Measurements from ENCODE around the gene DNAH2.

DNAH2 gene

DNA sequence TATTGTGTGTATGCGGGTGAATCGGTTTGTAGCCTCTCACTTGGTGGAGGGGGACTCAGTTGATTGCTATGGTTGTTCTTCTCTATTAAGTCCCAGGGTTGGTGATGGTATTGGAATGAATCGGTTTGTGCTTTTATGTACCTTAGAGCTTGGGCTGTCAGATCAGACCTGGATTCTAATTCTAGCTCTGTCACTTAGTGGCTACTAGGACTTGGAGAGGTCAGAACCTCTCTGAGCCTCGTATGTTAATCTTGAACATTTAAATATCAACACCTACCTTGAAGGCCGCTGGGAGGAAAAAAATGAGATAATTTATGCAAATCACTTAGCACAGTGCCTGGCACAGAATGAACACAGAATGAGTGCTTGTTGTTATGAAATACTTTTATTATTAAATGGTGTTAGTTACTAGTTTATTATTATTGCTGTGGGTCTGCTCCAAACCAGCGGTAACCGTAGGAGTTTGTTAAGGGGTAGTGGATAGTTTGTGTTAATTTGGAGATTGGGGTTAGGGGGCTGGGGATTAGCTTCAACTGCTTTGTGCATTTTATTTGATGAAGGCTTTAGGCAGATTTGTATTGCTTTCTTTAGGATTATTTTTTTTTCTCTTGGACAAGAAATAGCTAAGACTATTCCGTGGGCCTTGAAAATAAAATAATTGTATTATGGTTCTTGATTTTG lies 120.0 kb downstream of the DNAH2 start:
- no peak for DNase-seq (ENCODE audit: insufficient read length, low spot score)
- FAIRE-seq: peak; percentile 56

DNA sequence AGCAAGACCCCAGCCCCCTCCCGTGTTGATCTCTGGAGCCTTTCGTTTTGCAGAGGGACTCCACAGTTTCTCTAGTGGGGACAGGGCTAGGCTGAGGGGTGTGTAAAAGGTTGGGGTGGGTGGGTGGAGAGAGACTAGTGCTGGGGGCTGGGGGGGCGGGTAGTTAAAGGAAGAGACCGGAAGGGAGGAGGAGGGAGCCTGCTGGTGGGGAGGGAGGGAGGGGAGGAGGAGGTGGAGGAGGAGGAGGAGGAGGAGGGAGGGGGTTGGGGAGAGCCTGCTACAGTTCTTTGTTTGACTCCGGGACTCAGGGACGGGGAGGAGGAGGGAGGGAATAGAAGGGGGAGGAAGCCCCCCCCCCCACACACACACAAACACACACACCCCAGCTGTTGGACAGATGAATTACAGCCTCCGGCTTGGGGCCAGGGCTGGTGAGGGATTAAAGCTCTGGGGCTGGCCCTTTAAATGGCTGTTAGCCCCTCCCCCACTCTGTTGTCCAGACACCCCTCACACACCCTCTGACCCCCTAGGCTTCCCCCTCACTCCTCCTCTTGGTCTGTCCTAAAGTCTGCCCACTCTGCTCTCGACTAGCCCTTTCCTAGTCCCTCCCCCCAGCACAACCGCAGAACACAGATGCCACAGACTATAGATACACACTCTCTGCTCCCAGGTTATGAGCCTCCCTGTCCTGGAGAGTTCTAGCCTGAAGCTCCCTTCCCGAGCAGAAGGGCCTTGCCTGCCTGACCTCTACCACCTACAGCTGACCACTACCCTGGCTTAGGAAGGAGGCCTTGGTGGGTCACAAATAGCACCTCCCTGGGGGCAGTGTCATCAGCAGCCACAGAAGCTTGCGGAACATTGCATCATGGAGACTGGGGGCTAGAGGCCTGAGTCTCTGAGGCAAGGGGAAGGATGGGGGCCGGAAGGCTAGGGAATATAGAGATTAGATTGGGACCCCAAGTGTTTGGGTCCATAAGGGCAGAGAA lies 120.8 kb downstream of the DNAH2 start:
- FAIRE-seq (peak; percentile 81), DNase-seq (ENCODE audit: insufficient read length, low spot score) (no peak)

DNA sequence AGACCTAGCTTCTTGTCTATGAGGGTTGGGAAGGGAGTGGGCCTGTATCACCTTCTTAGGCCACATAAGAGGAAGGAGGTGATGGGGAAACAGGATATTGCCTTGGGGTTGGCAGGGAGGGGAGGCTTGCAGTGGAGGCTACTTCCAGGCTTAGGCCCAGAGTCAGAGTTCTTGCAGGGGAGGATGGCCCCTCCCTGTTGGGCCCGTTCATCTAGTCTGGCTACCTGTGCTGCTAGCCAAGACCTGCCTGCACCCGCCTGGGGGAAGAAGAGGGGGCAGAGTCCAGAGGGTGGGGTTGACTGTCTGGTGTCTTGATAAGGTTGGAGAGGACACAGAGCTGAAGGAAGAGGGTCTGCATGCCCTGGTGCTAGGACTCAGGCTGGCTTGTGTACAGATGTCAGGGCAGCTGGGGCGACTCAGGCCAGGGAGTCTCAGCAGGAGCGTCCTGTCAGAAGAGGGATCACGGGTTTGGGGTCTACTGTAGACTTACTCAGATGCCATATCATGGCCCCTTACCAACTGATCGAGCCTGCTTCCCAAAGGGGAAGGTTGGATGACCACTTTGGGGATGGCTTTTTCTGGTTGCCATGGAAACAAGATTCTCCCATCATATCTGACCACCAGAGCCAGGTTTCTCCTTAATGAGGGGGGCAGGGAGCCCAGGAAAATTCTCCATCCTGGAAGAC lies 121.8 kb downstream of the DNAH2 start:
- DNase-seq (ENCODE audit: insufficient read length, low spot score) (no peak), FAIRE-seq (no peak)

DNA sequence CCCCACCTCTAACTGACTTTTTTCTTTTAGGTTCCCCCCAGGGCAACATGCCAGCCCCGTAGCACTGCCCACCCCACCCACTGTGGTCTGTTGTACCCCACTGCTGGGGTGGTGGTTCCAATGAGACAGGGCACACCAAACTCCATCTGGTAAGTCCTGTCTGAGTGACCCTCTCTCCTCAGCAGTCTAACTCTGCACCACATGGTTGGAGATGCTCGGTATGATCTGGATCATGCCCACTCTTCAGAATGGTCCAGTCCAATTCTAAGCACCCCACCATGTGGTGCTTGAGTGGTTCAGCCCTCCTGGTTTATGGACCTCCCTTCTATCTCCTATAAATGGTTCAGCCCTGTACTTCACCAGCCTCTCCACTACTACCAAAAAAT lies 122.3 kb downstream of the DNAH2 start:
- no peak for FAIRE-seq
- DNase-seq (ENCODE audit: insufficient read length, low spot score): no peak

DNA sequence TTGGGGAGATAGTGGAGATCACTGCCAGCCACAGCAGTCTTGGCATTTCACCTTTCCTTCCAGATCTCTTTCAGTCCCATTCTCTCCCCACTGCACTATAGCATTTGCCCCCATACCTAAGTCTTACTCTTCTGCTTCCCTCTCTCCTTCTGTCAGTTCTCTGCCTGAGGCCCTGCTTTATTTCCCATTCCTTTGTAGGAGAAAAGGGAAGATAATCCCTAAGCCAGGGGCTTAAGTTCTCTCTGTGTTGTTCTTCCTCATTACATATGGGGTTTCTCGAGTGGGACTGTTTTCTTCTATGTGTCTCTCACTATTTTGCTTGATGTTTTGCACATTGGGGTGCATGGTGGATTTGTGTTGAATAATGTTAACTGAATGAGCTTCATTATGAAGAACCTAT lies 122.9 kb downstream of the DNAH2 start:
- FAIRE-seq (peak; percentile 77), DNase-seq (ENCODE audit: insufficient read length, low spot score) (no peak)

DNA sequence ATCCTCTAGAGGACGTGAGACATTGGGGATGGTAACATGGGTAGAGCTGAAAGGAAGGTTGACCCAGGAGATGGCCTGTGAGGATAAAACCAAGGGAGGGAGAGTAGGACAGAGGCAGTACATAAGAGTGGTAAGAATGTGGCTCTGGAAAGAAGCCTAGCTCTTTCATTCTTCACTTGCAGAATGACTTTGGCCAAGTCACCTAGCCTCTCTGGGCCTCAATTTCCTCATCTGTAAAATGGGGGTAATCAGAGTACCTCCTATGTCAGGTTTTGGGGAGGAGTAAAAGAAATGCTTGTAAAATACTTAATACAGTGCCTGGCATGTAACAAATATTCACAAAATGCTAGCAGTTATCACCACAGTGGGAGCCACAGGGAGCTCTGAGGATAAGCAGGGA lies 123.3 kb downstream of the DNAH2 start:
- no peak for FAIRE-seq
- no peak for DNase-seq (ENCODE audit: insufficient read length, low spot score)

DNA sequence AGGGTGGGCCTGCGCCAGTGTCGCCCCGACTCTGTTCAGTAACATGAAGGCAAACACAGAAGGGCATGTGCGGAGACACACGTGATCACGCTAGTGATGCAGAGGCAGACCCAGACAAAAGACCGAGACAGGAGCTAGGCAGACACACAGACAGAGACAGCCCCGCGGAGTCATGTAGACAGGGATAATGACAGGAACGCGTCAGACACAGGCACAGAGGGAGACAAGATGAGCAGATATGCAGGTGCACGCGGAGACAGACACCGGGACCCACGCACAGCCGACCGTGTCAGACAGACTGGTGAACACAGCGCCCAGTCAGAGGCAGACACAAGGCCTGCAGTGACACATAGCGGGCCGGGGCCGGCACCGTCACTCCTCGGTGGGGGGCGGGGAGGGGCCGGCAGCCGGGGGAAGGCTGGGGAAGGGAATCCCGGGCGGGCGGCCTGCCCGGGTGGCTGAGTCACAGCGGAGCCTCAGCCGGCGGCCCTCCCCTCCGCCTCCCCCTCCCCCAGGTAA lies 123.9 kb downstream of the DNAH2 start:
- no peak for FAIRE-seq
- DNase-seq (ENCODE audit: insufficient read length, low spot score): no peak

DNA sequence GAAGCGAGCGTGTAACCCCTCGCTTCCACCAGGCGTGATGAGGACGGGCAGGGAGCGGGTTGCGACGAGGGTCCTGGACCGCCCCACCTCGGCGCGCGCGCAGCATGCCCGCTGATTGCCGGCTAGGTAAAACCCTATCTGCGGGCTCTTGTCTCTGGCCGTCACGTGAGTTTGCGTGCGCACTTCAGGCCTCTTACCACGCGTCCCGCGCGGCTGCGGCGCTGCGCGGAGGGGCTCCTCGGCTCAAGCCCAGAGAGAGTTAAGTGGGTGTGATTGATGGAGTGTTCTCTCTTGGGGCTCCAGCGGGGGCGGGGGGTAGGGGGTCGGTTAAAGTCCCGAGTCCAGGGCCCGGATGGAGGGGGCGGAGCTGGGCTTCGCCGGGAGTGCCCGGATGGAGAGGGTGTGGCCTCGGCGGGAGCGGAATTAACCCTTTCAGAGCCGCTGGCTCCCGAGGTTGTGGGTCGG lies 124.4 kb downstream of the DNAH2 start:
- FAIRE-seq (peak; percentile 94), DNase-seq (ENCODE audit: insufficient read length, low spot score) (no peak)

DNA sequence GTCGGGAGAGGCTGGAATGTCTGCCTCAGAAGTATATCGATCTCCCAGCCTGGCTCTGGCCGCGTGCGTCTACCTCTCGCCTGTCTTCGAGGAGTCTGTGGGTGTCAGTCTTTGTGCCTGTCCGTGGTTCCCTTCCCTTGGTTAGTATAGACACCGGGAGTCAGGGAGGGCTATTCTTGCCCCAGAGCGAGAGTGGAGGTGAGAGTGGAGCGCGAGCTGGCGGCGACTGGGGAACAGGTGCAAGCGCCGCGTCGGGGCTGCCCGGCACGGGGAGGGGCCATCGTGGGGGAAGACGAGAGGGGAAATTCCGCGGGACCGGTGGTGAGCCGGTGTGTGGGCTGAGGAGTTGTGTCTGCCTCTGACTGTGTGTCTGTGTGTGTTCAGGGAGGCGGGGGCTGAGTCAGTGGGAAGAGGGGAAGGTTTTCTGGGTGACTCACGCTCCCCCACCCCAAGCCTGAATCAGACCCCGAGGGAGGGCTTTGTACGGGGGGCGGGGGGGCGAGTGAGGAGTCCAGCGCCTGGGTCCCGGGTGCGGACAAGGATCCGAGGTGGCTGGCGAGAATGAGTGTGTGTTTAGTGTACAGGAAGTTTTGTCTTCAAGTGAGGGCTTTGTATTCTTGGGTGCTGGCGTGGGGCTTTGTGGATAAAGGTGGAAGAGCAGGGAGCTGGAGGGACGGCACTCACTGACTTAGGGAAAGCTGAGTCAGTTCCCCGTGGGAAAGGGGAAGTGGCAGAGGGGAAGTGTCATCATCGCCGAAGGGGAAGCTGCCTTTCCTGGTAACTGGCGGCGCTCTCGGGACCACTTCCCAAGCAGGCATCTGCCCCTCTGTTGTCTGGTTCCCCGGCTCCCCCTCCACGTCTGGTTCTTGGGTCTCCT lies 125.1 kb downstream of the DNAH2 start:
- no peak for DNase-seq (ENCODE audit: insufficient read length, low spot score)
- peak; percentile 48 for FAIRE-seq

DNA sequence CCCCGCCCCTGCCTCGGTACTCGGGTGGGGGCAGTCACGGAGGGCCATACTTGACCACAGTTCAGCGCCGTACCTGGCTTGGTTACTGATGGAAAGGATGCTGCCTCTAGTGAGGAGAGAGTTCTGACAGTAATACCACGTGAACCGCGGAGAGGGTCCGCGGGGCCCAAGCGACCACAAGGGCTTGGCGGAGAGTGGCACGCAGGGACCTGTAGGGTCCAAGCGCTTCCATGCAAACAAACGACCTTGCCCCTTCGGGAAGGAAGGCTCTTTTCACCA lies 125.7 kb downstream of the DNAH2 start:
- no peak for DNase-seq (ENCODE audit: insufficient read length, low spot score)

DNA sequence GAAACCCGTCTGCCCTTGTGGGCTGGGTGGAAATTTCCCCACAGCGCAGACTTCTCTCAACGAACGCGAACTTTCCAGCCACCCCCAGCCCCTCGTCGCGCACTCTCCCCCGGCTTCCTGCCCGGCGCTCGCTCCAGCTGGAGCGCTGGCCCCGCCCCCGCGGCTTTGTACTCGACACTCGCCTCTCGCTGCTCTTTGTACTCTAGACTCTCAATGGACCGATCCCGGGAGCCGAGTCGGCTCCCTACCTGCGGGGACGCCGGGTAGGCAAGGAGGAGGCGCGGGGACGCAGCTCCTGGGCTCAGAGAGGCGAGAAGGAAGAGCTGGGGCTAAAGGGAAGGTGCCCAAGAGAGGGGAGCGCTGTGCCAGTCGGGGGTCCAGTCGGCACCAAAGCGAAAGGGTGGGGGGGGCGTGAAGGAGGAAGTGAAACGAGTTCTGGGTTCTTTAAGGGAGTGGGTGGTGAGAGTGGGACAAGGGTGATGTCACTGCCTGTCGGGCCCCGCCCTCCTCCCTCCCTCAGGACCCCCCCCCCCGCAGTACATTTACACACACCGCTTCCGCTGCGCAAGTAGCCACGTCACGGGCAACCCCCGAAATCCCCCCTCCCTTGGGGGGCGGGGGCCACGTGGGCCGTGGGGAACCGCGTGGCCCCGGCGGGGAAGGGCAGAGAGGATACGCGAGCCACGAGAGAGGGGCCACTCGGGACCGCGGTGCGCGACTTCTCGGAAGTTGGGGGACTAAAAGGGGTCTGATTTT lies 126.2 kb downstream of the DNAH2 start:
- peak; percentile 97 for FAIRE-seq
- peak; percentile 80 for DNase-seq (ENCODE audit: insufficient read length, low spot score)

More for the DNA sequence above, 125.7 kb downstream of the DNAH2 start:
- no peak for FAIRE-seq

DNA sequence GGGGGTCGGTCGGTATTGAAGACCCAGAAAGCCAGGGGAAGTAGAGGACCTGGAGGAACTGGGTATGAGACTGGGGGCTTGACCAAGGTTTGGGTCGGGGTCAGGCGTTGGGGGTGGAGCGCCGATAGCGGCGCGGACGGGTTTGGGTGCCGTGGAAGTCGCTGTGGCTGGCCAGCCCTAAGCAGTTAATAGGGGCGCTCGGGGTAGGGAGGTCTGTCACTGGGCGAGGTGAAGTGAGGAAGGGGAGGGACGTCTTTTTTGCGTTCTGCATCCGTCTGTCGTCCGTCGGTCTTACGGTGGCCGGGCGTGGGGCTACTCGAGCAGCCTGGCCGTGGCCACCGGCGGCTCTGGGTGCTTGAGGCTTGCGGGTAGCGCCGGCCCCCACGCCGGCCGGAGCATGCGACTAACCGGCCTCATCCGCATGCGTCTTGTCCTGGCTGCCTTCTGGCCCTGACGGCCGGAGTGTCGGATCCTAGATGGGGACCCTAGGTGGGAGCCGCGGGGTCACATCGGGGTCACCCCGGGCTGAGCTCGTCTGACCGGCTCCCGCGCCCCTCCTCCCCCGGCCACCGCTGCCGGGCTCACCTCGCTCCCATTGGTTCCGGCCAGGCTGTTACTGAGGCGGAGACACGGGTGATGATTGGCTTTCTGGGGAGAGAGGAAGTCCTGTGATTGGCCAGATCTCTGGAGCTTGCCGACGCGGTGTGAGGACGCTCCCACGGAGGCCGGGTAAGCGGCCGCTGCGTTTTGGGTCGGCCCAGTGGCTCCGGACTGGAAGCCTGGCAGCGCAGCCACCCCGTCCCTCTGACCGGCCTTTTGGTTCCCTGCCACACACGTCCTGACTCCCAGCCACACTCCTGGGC lies 127.0 kb downstream of the DNAH2 start:
- FAIRE-seq (peak; percentile 98), DNase-seq (ENCODE audit: insufficient read length, low spot score) (peak; percentile 98)

DNA sequence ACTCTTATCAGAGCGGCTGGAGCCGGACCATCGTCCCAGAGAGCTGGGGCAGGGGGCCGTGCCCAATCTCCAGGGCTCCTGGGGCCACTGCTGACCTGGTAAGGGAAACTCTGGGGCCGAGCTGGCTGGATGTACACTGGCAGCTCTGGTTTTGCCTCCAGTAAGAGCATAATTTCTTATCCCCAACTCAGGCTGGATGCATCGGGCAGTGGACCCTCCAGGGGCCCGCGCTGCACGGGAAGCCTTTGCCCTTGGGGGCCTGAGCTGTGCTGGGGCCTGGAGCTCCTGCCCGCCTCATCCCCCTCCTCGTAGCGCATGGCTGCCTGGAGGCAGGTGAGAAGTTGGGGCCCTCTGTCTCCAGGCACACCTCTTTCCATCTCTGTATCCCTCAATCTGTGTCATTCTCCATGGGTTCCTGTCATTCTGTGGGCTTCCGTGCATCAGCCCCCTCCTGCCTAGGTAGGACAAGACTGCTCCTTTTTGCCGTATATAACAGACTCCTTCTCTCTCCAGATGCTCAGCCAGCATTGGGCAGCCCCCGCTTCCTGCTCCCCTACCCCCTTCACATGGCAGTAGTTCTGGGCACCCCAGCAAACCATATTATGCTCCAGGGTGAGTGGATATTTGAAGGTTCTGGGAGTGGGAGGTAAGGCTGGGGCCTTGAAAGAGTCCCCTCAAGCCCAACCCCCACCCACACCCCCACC lies 128.0 kb downstream of the DNAH2 start:
- DNase-seq (ENCODE audit: insufficient read length, low spot score) (no peak), FAIRE-seq (no peak)

DNA sequence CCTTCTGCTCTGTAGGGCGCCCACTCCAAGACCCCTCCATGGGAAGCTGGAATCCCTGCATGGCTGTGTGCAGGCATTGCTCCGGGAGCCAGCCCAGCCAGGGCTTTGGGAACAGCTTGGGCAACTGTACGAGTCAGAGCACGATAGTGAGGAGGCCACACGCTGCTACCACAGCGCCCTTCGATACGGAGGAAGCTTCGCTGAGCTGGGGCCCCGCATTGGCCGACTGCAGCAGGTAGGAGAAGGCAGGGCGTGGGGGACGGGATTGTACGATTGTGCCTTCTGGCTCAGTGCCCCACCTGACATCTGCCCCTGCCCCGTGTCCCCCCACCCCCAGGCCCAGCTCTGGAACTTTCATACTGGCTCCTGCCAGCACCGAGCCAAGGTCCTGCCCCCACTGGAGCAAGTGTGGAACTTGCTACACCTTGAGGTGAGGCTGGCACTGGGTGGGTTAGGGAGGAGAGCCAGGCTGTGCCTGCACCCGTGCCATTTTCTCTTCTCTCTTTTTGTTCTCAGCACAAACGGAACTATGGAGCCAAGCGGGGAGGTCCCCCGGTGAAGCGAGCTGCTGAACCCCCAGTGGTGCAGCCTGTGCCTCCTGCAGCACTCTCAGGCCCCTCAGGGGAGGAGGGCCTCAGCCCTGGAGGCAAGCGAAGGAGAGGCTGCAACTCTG lies 128.7 kb downstream of the DNAH2 start:
- no peak for FAIRE-seq

DNA sequence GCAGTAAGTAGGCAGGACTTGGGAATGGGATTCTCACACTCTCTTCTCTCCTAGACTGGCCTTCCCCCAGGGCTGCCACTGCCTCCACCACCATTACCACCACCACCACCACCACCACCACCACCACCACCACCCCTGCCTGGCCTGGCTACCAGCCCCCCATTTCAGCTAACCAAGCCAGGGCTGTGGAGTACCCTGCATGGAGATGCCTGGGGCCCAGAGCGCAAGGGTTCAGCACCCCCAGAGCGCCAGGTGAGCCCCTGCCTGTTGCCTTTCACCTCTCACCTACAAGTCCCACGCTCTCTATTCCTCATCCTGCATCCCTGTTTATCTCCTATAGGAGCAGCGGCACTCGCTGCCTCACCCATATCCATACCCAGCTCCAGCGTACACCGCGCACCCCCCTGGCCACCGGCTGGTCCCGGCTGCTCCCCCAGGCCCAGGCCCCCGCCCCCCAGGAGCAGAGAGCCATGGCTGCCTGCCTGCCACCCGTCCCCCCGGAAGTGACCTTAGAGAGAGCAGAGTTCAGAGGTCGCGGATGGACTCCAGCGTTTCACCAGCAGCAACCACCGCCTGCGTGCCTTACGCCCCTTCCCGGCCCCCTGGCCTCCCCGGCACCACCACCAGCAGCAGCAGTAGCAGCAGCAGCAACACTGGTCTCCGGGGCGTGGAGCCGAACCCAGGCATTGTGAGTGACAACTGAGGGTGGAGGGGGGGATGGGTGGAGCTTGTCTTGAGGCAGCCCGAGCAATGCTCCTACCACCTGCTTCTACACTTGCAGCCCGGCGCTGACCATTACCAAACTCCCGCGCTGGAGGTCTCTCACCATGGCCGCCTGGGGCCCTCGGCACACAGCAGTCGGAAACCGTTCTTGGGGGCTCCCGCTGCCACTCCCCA lies 129.5 kb downstream of the DNAH2 start:
- FAIRE-seq: no peak

More for the DNA sequence above, 128.7 kb downstream of the DNAH2 start:
- no peak for DNase-seq (ENCODE audit: insufficient read length, low spot score)

DNA sequence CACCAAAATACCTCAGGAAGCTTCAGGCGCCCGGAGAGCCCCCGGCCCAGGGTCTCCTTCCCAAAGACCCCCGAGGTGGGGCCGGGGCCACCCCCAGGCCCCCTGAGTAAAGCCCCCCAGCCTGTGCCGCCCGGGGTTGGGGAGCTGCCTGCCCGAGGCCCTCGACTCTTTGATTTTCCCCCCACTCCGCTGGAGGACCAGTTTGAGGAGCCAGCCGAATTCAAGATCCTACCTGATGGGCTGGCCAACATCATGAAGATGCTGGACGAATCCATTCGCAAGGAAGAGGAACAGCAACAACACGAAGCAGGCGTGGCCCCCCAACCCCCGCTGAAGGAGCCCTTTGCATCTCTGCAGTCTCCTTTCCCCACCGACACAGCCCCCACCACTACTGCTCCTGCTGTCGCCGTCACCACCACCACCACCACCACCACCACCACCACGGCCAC lies 130.6 kb downstream of the DNAH2 start:
- no peak for FAIRE-seq
- DNase-seq (ENCODE audit: insufficient read length, low spot score): no peak

More for the DNA sequence above, 129.5 kb downstream of the DNAH2 start:
- DNase-seq (ENCODE audit: insufficient read length, low spot score): no peak

All from GM19239 (cell line).